ENCODE results near the gene TTYH2.

- TF ChIP-seq CTCF (IDR thresholded peaks at IDR 0.05) (no peak), POLR2A (IDR thresholded peaks at IDR 0.05) (no peak)
Observed at GRCh38 chr17:74222399-74222798, 9.0 kb downstream of the TTYH2 start.

Measured in right lobe of liver (tissue), 4 donors.